NCI-H2171 treated with DMSO at 0.1 percent for 48 hours (cell line): ENCODE data around the gene IFI44L.

Experiments
- DNase-seq: peaks from one replicate; lab custom pipeline; 2025; lab: John Stamatoyannopoulos, UW

The IFI44L gene

DNA sequence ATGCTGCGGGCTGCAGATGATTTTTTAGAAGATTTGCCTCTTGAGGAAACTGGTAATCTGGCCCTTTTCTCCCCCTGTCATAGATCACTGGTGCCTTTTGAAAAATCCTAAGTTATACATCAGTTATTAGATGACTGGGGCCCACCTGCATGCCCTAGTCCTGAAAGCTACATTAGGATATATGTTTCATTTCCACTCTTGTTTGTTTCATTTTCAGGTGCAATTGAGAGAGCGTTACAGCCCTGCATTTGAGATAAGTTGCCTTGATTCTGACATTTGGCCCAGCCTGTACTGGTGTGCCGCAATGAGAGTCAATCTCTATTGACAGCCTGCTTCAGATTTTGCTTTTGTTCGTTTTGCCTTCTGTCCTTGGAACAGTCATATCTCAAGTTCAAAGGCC is 21.3 kb downstream of the IFI44L start:
- DNase-seq: no peak

DNA sequence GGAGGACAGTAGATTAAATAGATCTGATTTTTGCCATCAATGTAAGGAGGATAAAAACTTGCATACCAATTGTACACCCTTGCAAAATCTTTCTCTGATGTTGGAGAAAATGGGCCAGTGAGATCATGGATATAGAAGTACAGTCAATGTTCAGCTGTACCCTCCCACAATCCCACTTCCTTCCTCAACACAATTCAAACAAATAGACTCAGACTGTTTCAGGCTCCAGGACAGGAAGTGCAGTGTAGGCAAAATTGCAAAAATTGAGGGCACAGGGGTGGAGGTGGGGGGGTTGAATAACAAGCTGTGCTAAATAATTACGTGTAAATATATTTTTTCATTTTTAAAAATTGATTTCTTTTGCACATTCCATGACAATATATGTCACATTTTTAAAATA is 25.5 kb downstream of the IFI44L start:
- no peak for DNase-seq

DNA sequence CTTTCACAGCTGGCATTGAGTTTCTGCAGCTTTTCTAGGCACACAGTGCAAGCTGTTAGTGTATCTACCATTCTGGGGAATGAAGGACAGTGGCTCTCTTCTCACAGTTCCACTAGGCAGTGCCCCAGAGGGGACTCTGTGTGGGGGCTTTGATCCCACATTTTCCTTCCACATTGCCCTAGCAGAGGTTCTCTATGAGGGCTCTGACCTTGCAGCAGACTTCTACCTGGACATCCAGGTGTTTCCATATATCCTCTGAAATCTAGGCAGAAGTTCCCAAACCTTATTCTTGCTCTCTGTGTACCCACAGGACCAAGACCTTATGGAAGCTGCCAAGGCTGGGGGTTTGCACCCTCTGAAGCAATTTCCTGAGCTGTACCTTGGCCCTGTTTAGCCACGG is 27.0 kb downstream of the IFI44L start:
- no peak for DNase-seq

DNA sequence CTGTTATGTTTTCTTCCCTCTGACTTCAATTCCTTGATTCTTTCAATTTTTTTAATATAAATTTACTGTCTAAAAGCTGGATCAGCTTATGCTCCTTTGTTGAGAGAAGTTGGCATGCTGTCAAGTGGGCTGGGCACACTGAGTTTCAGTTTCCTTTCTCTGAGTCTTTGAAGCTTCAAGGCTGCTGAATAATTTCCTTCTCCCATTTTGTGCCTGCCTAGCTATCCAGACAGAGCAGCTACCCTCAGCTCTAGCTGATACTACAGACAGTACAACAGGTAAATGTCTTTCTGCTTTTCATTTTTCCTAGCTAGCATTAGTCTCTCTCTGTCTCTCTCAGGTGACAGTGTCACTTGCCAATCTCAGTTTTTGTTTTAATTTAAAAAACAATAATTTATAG is 29.4 kb downstream of the IFI44L start, which contains the start of gene IFI44:
IFI44 (plus strand) TSS at position 204 of the 400 bp plus-strand sequence. CDS start 365 bp downstream, outside the sequence.
- DNase-seq: no peak

DNA sequence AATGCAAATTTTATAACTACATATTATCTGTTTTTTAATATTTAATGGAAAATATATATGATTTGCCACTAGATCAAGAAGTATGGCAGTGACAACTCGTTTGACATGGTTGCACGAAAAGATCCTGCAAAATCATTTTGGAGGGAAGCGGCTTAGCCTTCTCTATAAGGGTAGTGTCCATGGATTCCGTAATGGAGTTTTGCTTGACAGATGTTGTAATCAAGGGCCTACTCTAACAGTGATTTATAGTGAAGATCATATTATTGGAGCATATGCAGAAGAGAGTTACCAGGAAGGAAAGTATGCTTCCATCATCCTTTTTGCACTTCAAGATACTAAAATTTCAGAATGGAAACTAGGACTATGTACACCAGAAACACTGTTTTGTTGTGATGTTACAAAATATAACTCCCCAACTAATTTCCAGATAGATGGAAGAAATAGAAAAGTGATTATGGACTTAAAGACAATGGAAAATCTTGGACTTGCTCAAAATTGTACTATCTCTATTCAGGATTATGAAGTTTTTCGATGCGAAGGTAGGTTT is 29.9 kb downstream of the IFI44L start:
- no peak for DNase-seq

DNA sequence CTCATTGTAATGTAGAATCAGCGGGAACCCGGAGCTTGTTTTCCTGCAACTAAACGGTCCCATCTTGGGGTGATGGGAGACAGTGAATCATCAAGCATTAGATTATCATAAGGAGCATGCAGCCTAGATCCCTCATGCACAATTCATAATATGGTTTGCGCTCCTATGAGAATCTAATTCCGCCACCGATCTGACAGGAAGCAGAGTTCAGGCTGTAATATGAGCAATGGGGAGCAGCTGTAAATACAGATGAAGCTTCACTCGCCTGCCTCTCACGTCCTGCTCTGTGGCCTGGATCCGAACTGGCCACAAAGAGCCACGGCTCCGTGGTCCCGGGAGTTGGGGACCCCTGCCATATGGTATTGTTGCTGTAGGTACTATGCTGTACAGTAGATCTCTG is 31.0 kb downstream of the IFI44L start:
- no peak for DNase-seq

DNA sequence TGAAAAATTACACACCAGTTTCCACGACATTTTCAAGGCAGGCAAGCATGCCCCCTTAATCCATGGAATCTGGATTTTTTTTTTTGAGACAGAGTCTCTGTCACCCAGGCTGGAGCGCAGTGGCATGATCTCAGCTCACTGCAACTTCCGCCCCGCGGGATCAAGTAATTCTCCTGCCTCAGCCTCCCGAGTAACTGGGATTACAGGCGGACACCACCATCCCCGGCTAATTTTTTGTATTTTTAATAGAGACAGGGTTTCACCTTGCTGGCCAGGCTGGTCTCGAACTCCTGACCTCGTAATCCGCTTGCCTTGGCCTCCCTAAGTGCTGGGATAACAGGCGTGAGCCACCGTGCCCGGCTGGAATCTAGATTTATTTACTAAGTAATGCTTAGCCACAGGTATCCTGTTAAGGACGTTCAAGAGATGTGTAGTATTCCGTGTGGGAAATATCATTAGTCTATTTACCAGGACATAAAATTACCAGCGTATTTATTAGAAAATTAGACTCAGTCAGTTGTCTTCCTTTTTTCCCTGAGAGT is 31.8 kb downstream of the IFI44L start:
- DNase-seq: no peak

DNA sequence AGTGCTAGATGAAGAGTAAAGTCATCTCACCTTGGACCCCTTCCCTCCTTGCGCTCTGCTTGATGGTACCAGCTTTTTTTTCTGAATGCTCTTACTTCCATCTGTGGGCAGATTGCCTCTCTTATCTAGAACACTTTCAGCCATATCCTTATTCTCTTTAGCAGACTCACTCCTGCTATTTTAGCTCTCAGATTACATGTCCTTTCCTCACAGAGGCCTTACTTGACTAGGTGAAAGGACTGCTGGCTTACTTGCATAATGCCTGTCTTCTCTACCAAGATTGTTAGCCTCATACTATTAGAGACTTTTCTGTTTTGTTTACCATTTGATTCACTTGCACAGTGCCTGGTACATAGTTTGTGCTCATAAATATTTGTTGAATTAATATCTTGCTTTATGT is 38.7 kb downstream of the IFI44L start:
- no peak for DNase-seq

DNA sequence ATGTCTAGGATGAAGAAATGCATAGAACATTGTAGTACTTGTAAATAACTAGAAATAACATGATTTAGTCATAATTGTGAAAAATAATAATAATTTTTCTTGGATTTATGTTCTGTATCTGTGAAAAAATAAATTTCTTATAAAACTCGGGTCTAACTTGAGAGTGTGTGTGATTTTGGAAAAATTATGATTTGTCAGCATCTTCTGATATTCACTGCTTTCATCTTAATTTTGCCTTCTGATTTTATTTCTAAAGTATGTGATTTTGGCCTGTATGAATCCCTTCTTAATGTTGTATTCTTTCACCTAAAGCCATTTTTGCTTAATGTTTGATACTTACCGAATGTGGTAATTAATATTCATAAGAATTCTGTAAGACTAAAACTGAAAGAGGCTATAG is 43.7 kb downstream of the IFI44L start:
- no peak for DNase-seq

DNA sequence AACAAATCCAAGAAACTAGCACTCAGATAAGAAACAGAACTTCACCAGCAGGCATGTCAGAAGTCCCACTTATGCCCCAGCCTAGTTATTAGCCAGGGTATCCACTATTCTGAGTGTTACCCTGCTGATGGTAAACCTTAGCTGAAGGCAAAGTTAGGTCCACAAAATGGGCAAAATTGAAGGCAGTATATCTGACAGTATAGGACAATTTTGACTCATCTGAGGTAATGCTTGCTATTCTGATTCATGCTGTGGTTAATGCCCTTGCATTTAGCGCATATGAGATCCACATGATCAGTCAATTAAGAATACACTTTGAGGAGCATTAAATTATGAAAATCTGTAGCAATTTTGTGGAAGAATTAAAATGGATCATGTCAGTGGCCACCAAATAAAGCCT is 44.5 kb downstream of the IFI44L start:
- no peak for DNase-seq

DNA sequence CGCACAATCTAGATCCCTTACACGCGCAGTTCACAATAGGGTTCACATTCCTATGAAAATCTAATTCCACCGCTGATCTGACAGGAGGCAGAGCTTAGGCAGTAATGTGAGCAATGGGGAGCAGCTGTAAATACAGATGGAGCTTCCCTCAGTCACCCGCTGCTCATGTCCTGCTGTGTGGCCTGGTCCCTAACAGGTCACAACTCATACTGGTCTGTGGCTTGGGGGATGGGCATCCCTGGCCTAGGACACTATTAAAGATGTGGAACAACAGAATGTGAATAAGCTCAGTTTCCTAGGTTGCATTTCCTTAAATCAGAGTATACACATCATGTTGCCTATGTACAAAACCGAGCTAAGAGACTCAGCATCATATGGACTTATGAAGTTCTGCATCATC is 45.6 kb downstream of the IFI44L start:
- no peak for DNase-seq

DNA sequence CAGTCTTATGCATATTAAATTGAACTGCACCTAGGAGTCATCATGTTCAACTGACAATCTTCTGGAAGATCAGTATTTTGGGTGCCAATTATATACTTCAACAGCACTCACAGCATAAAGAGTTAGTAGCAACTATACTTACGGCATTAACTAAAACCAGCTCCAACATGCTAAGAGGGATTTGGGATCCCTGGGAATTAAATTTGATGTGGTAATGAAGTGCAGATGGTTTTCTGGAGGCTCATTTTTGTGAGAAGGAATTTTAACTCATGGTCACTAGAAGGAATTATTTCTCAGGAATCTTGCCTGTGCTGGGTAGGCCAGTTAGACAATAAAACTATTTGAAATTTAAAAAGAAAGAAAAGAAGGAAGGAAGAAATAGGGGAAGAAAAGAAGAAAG is 47.7 kb downstream of the IFI44L start:
- no peak for DNase-seq

DNA sequence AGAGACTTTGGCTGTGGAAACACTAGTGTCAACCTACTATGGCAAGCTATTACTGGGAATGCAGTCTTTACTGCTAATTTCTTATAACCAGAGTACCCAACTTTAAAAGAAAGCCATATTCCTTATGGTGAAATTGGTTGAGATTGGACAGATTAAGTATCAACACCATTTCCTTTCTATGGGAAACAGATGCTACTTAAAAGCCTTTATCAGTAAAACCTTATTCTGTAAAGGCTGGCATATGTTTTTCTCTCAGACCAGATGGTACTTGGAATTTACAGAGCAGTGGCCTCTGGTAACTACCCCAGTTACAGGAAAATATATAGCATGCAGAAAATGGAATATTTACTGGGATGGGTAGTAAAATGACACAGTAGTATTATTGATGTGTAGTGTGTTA is 48.2 kb downstream of the IFI44L start:
- DNase-seq: peak; percentile 18

DNA sequence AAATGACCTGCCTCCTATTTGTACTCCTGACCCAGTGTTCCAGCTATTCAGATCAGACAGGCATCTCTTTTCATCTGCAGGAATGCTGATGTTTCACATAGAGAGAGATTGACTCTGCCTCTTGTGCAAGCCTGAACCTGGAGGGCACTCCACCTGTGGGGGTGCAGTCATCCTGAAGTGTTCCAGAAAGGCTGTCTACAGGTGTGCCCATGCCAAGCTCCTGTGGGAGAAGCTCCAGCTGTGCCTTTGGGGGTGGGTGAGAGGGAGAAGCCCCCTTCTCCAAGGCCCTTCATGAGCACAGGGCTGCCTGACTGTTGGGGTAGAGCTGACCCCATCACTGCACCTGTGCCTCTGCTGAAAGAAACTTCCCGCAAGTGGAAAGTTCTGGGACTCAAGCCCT is 52.2 kb downstream of the IFI44L start:
- no peak for DNase-seq

DNA sequence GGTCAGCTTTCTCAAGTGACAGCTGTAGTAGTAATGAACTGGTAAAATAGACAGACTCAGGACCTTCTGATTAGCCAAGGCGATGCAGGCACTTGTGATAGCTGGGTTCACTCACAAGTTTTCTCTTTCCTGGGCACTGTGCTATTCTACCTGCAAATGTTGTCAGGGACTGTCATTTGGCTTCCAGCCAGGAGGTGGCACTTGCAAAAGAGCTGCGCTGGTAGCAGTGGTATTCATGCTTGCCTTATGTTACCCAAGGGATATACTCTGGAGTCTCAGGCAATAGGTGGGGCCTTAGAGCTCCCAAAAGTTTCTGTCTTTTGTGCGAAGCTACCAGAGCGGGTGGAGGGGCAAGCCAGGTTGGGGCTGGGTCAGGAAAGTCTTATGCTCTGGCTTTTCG is 52.9 kb downstream of the IFI44L start:
- DNase-seq: no peak

DNA sequence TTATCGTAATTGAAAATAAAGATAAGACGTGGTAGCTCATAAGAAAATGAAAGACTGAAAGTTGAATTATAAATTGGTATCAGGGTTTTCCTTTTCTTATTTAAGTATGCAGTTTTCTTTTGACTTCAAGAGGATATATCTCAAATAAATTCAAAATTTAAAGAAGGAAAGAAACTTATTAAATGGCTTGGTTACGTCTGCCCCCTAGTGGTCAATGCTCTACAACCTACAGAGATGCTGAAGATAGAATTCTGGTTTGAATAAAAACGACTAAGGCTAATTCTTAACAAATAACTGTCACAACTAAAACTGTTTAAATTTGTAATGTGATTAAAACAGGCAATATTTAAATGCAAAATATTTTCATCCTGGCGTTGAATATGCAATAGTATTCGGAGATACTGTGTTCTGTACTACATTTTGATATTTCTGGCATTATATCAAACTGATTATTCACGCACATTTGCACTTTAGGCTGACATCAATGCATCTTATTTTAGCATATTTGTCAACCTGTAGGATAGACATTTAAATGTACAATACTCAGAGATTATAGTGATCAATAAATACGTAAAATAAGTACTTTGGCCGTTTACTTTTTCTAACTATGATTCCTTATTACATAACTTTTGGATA is 56.2 kb downstream of the IFI44L start:
- peak; percentile 45 for DNase-seq

DNA sequence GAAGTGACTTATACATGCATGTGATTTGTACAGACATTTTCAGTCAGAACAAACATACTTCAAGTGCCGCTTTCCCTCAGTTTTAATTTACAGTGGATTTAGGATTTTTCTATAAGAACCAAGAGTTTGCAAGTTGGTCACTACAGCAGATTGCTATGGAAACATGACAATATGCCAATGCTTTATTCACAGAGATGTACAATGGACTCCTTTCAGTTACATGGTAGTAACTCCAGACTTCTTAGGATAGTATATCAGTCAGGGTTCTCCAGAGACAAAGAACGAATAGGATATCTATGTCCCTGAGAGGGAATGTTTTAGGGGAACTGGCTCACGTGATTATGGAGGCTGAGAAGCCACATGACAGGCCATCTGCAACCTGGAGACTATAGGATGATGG is 56.7 kb downstream of the IFI44L start:
- no peak for DNase-seq

DNA sequence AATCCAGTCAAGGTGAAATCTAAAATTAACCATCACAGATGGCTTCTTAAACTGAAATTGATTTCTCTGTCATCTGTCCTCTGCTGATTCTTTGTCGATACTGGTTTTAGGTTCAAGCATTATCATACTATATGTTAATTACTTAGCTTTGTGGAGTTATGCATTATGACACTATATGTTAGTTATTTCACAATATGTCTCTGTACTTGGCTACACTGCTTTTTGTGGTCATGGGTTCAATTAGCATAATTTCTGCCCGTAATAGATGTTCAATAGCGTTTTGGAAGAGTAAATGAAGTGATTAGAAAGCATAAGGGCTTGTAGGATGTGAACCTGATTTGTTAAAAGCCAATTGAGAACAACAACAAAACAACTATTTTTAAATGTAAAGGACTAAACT is 57.5 kb downstream of the IFI44L start:
- no peak for DNase-seq

DNA sequence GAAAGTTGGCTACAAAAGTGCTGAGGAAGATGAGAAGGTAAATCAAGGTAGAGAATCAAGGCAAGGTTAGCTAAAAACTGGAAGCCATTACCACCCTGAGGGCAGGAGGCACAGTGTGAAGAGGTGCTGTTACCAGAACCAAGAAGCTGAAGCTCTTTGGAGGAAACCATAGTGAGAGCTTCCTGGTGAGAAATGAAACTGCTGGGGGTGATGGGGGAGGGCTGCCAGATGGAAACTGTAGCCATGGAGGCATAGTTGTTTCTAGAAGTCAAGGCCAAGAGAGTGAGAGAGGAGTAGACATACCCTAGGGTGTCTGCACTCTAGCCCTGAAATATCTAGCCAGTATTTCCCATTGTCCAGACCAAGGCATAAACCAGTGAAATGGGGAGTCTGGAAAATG is 58.1 kb downstream of the IFI44L start:
- DNase-seq: no peak

DNA sequence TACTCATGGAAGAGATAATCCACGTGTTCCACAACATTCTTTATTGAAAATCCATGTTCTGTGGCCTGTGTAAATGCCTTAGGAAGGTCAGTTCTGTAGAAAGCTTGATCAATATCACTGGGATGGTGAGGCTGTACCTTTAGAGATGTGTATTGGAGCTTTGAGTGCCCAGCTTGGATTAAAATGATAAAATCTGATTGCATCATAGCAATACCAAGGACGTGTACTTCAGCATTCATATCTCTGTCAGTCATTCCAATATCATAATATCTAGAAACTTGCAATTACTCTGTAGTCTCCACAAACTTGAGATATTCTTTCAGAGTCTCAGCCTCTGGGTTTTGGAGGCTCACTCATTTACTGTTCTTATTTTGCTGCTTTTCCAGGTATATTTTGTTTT is 61.0 kb downstream of the IFI44L start:
- DNase-seq: no peak

DNA sequence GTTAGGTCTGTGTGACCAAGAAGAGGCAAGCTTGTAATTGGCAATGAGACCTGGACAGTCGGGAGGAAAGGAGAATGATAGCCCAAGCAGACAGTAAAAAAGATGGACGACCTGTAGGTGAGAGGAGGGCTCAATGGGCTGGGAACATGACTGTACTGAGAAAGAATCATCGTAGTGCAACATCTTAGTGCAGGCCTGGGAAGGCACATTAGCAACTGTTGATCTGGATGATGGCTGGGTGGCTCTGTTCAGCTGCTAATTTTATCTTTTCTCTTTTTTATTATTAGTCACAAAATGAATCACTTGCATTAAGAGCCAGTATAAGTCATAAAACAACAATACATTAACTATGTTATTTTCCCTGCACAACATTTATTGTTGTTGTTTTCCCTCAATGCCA is 62.2 kb downstream of the IFI44L start:
- no peak for DNase-seq

DNA sequence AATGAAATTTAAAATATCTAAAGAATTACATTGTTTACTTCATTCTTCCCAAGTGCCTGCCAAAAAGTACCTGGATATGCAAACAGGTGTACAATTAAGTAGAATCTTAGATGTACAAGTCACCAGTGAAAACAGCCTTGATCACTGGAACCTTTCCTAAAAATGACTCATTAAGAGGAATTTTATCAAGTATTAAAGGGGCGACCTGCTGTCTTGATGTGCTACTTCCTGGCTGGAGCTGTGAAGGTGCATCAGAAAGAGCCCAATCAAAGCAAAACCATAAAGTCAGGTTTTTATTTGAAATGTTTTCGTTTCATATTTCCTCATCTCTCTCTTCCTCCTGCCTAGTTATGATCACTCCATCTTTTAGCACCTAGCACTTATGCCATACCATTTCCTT is 62.8 kb downstream of the IFI44L start:
- no peak for DNase-seq

DNA sequence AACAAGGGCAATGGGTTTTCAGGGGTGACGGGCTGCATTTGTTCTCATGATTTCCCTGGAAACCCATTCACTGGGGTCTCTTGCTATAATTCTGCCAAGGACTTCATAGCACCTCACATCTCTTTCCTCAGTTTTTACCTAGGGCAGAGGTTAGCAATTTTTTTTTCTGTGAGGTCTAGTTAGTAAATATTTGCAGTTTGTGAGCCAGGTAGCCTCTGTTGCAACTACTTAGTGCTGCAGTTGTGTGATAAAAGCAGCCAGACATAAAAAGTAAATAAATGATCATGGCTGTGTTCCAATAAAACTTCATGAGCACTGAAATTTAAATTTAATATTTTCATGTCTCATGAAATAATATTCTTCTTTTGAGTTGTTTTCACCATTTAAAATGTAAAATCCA is 67.1 kb downstream of the IFI44L start:
- DNase-seq: no peak

DNA sequence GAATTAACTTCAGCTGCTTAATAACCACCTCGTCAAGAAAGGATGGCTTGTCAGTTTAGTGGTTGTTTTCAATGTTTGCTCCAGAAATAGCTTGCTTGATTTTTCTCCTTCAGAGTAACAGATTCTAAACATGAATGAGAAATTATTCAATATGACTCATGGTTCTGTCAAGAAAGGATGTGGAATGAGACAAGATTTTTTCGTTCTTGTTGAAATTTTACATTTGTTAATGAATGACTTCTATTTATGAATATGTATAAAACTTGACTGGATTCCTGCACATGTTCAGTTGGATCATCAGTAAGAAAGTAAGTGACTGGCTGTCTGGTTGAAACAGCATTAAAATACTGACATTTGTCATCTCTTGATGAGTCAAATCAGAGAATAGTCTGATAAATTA is 67.7 kb downstream of the IFI44L start:
- no peak for DNase-seq
